ENCODE data around the gene GRK3.

The GRK3 gene

GRCh38 chr22:25628494-25628893 lies 64.0 kb downstream of the GRK3 start:
- in situ Hi-C loops (cut with MboI; ENCODE audit: low pct_unique_long_range_greater_than_20kb, low sequenced_read_pairs, unreplicated experiment), result no loop called here
- no peak for DNase-seq (ENCODE audit: low spot score)
- no peak for TF ChIP-seq CTCF (IDR thresholded peaks at IDR 0.05; ENCODE audit: extremely low read depth, insufficient read depth, missing control alignments)

GRCh38 chr22:25629613-25630012 lies 65.1 kb downstream of the GRK3 start:
- in situ Hi-C loops (cut with MboI; ENCODE audit: low pct_unique_long_range_greater_than_20kb, low sequenced_read_pairs, unreplicated experiment), result no loop called here
- DNase-seq (ENCODE audit: low spot score), result no peak
- no peak for TF ChIP-seq CTCF (IDR thresholded peaks at IDR 0.05; ENCODE audit: extremely low read depth, insufficient read depth, missing control alignments)

GRCh38 chr22:25630447-25630846 lies 66.0 kb downstream of the GRK3 start:
- in situ Hi-C loops (cut with MboI; ENCODE audit: low pct_unique_long_range_greater_than_20kb, low sequenced_read_pairs, unreplicated experiment), result no loop called here
- TF ChIP-seq CTCF (IDR thresholded peaks at IDR 0.05; ENCODE audit: extremely low read depth, insufficient read depth, missing control alignments), result no peak
- DNase-seq (ENCODE audit: low spot score), result no peak

GRCh38 chr22:25636323-25636722 lies 71.8 kb downstream of the GRK3 start:
- no peak for TF ChIP-seq CTCF (IDR thresholded peaks at IDR 0.05; ENCODE audit: extremely low read depth, insufficient read depth, missing control alignments)
- DNase-seq (ENCODE audit: low spot score), result no peak
- in situ Hi-C loops (cut with MboI; ENCODE audit: low pct_unique_long_range_greater_than_20kb, low sequenced_read_pairs, unreplicated experiment), result no loop called here

- no peak for TF ChIP-seq CTCF (IDR thresholded peaks at IDR 0.05; ENCODE audit: extremely low read depth, insufficient read depth, missing control alignments)
- in situ Hi-C loops (cut with MboI; ENCODE audit: low pct_unique_long_range_greater_than_20kb, low sequenced_read_pairs, unreplicated experiment), result no loop called here
- DNase-seq (ENCODE audit: low spot score), result no peak
Measured at GRCh38 chr22:25637032-25637431, 72.6 kb downstream of the GRK3 start.

GRCh38 chr22:25637672-25638071 lies 73.2 kb downstream of the GRK3 start:
- DNase-seq (ENCODE audit: low spot score), result no peak
- in situ Hi-C loops (cut with MboI; ENCODE audit: low pct_unique_long_range_greater_than_20kb, low sequenced_read_pairs, unreplicated experiment), result no loop called here
- TF ChIP-seq CTCF (IDR thresholded peaks at IDR 0.05; ENCODE audit: extremely low read depth, insufficient read depth, missing control alignments), result no peak

- DNase-seq (ENCODE audit: low spot score), result no peak
- no peak for TF ChIP-seq CTCF (IDR thresholded peaks at IDR 0.05; ENCODE audit: extremely low read depth, insufficient read depth, missing control alignments)
- in situ Hi-C loops (cut with MboI; ENCODE audit: low pct_unique_long_range_greater_than_20kb, low sequenced_read_pairs, unreplicated experiment), result no loop called here
Measured at GRCh38 chr22:25638638-25639037, 74.2 kb downstream of the GRK3 start.

All from GM13977 (cell line).